LNCaP clone FGC (cell line): Measurements from ENCODE around the gene MARK3.

Source experiments
- DNase-seq: peaks from one replicate; pipeline ENCODE4 v3.0.0-alpha.2; 2011; ENCODE audit warnings: low read depth
- H3K4me3 ChIP-seq: 2 replicates; pipeline ENCODE4 v1.5.1; 2011; ENCODE audit warnings: mild to moderate bottlenecking, low read depth, low read length, control low read depth
- TF ChIP-seq, protein P1 (sequence below): IDR thresholded peaks from 2 replicates; pipeline ENCODE4 v1.5.1; 2012; ENCODE audit warnings: mild to moderate bottlenecking; ENCODE audit not compliant: control insufficient read depth, insufficient read depth; ENCODE audit errors: extremely low read depth

MARK3 gene

GRCh38 chr14:103483600-103483999 lies 98.4 kb downstream of the MARK3 start:
- DNase-seq = peak; percentile 38
- TF ChIP-seq, protein P1, sequence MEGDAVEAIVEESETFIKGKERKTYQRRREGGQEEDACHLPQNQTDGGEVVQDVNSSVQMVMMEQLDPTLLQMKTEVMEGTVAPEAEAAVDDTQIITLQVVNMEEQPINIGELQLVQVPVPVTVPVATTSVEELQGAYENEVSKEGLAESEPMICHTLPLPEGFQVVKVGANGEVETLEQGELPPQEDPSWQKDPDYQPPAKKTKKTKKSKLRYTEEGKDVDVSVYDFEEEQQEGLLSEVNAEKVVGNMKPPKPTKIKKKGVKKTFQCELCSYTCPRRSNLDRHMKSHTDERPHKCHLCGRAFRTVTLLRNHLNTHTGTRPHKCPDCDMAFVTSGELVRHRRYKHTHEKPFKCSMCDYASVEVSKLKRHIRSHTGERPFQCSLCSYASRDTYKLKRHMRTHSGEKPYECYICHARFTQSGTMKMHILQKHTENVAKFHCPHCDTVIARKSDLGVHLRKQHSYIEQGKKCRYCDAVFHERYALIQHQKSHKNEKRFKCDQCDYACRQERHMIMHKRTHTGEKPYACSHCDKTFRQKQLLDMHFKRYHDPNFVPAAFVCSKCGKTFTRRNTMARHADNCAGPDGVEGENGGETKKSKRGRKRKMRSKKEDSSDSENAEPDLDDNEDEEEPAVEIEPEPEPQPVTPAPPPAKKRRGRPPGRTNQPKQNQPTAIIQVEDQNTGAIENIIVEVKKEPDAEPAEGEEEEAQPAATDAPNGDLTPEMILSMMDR = no peak
- no peak overlapping the region for H3K4me3 ChIP-seq

GRCh38 chr14:103485504-103485903 lies 100.3 kb downstream of the MARK3 start:
- H3K4me3 ChIP-seq = no peak overlapping the region
- DNase-seq = no peak
- TF ChIP-seq, protein P1 = no peak

DNA sequence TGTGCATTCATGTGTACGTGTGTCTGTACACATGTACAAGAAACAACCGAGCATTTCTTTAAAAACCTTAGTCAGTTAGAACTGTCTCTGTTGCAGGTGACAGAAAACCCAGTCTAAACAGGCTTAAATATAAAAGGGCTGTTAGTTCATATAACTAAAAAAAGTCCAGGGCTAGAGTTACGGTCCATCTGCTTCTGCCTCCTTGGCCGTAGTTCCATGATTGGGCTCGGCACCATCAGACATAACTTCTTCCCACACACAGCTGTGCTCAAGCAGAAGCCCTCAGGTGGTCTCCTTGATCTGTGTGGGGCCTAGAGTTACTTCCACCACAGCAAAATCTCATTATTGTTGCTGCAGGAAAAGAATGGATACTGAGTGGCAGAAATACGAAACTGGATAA lies 102.9 kb downstream of the MARK3 start:
- DNase-seq = no peak
- no peak overlapping the region for H3K4me3 ChIP-seq
- TF ChIP-seq, protein P1 = no peak

DNA sequence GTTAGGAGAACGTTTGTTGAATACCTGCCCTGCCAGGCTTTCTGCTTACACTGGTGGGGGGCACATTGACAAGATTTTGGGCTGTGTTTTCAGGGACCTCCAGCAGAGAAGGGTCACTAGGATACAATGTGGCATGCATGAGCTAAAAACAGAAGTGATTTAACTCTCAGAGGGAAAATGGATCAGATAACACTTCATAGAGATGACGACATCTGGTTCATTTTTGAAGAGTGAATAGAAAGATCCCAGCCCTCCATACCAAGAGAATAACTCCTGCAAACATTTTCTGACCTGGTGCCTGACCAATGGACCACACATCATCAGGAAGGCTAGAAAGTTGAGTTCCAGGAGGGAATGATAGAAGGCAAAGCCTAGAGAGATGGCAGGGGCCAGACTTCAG lies 103.7 kb downstream of the MARK3 start:
- no peak overlapping the region for H3K4me3 ChIP-seq
- TF ChIP-seq, protein P1 = no peak
- no peak for DNase-seq

GRCh38 chr14:103489621-103490020 lies 104.4 kb downstream of the MARK3 start:
- TF ChIP-seq, protein P1 = no peak
- H3K4me3 ChIP-seq = no peak overlapping the region
- no peak for DNase-seq

- TF ChIP-seq, protein P1 = no peak
- H3K4me3 ChIP-seq = no peak overlapping the region
- DNase-seq = no peak
Observed at GRCh38 chr14:103491691-103492090, 106.5 kb downstream of the MARK3 start.

- TF ChIP-seq, protein P1 = no peak
- no peak overlapping the region for H3K4me3 ChIP-seq
- no peak for DNase-seq
Observed at GRCh38 chr14:103492156-103492925, 107.1 kb downstream of the MARK3 start.
